Measurements from ENCODE around the gene CITED4. TPM values are rescaled to one million over a fixed set of nuclear protein-coding genes. Genes with fewer than 3 reads are reported as not detected.

Gene CITED4
- total RNA-seq, 1 experiment from 2014 or later = 1.3 TPM

- no peaks in the 10 kb centered on the region for H3K4me1 ChIP-seq (ENCODE audit: insufficient read depth, low read length, poor library complexity, severe bottlenecking)
- CTCF ChIA-PET = no interaction called here
- H3K9me3 ChIP-seq (ENCODE audit: low read depth, low read length, poor library complexity, severe bottlenecking) = no peaks in the 10 kb centered on the region
- H3K27me3 ChIP-seq (replicated peaks; ENCODE audit: insufficient read depth, low read depth, low read length, poor library complexity) = no peaks in the 10 kb centered on the region
- H3K4me3 ChIP-seq (ENCODE audit: low read depth, low read length, poor library complexity, severe bottlenecking) = no peak overlapping the region
- H3K27ac ChIP-seq (ENCODE audit: low read depth, low read length, poor library complexity, severe bottlenecking) = no peak overlapping the region
- POLR2A ChIA-PET (ENCODE audit: low non-redundant PET) = no interaction called here
- no TSS peak for BruUV-seq (replicated peaks)
- TF ChIP-seq CTCF (conservative IDR thresholded peaks at IDR 0.05; ENCODE audit: low read depth, low read length) = no peak
- no peak for TF ChIP-seq EZH2 (IDR thresholded peaks at IDR 0.05; ENCODE audit: borderline replicate concordance, low read depth, low read length, poor library complexity, severe bottlenecking)
- intact Hi-C loops (cut with micrococcal nuclease; ENCODE audit: unreplicated experiment) = no loop called here
- H3K36me3 ChIP-seq (ENCODE audit: insufficient read depth, low read length, poor library complexity, severe bottlenecking) = no peaks in the 10 kb centered on the region
- DNase-seq (ENCODE audit: low spot score) = no peak
These were observed 46.2 kb upstream of the CITED4 start for GRCh38 chr1:40908350-40908749.

GRCh38 chr1:40907899-40908298 lies 45.7 kb upstream of the CITED4 start:
- Histone ChIP-seq H3K4me3 (ENCODE audit: low read depth, low read length, poor library complexity, severe bottlenecking) (no peak overlapping the region), H3K27me3 (replicated peaks; ENCODE audit: insufficient read depth, low read depth, low read length, poor library complexity) (no peaks in the 10 kb centered on the region), H3K9me3 (ENCODE audit: low read depth, low read length, poor library complexity, severe bottlenecking) (no peaks in the 10 kb centered on the region), H3K4me1 (ENCODE audit: insufficient read depth, low read length, poor library complexity, severe bottlenecking) (no peaks in the 10 kb centered on the region), H3K36me3 (ENCODE audit: insufficient read depth, low read length, poor library complexity, severe bottlenecking) (no peaks in the 10 kb centered on the region), H3K27ac (ENCODE audit: low read depth, low read length, poor library complexity, severe bottlenecking) (no peak overlapping the region)
- DNase-seq (ENCODE audit: low spot score) = no peak
- no TSS peak for BruUV-seq (replicated peaks)
- CTCF ChIA-PET = no interaction called here
- POLR2A ChIA-PET (ENCODE audit: low non-redundant PET) = no interaction called here
- intact Hi-C loops (cut with micrococcal nuclease; ENCODE audit: unreplicated experiment) = no loop called here
- no peak for TF ChIP-seq CTCF (conservative IDR thresholded peaks at IDR 0.05; ENCODE audit: low read depth, low read length)
- TF ChIP-seq EZH2 (IDR thresholded peaks at IDR 0.05; ENCODE audit: borderline replicate concordance, low read depth, low read length, poor library complexity, severe bottlenecking) = no peak

- intact Hi-C loops (cut with micrococcal nuclease; ENCODE audit: unreplicated experiment) = no loop called here
- DNase-seq (ENCODE audit: low spot score) = no peak
- TF ChIP-seq CTCF (conservative IDR thresholded peaks at IDR 0.05; ENCODE audit: low read depth, low read length) (no peak), EZH2 (IDR thresholded peaks at IDR 0.05; ENCODE audit: borderline replicate concordance, low read depth, low read length, poor library complexity, severe bottlenecking) (no peak)
- BruUV-seq (replicated peaks) = no TSS peak
- Histone ChIP-seq H3K36me3 (ENCODE audit: insufficient read depth, low read length, poor library complexity, severe bottlenecking) (no peaks in the 10 kb centered on the region), H3K4me1 (ENCODE audit: insufficient read depth, low read length, poor library complexity, severe bottlenecking) (no peaks in the 10 kb centered on the region), H3K9me3 (ENCODE audit: low read depth, low read length, poor library complexity, severe bottlenecking) (no peaks in the 10 kb centered on the region), H3K27me3 (replicated peaks; ENCODE audit: insufficient read depth, low read depth, low read length, poor library complexity) (no peaks in the 10 kb centered on the region), H3K4me3 (ENCODE audit: low read depth, low read length, poor library complexity, severe bottlenecking) (no peak overlapping the region), H3K27ac (ENCODE audit: low read depth, low read length, poor library complexity, severe bottlenecking) (no peak overlapping the region)
- ChIA-PET CTCF (no interaction called here), POLR2A (ENCODE audit: low non-redundant PET) (no interaction called here)
These were observed 44.7 kb upstream of the CITED4 start for GRCh38 chr1:40906781-40907400.

Measured in A673 (cell line).